Motor neuron (in vitro differentiated cells): ENCODE results near the gene BOD1. TPM values are rescaled to one million over a fixed set of nuclear protein-coding genes. Genes with fewer than 3 reads are reported as not detected.

Experiments
- ATAC-seq, 8 experiments: fragments of 200-7000 bp; cut with Tn5 transposase; replicated peaks in 6 of 8; 2 replicates each; pipeline ENCODE4 v1.8.0; 2021; ENCODE audit warnings: mild to moderate bottlenecking in 8 of 8, moderate library complexity in 8 of 8
- H3K27ac ChIP-seq, 2 donors: fragments of 250-450 bp; sonication (Bioruptor Pico); 2 replicates each; pipeline ENCODE4 v1.9.0; 2021; ENCODE audit warnings: antibody characterized with exemption in 2 of 2, mild to moderate bottlenecking in 2 of 2, moderate library complexity in 1 of 2
- H3K4me1 ChIP-seq, 2 donors: fragments of 250-450 bp; sonication (Bioruptor Pico); replicated peaks in 1 of 2; 2 replicates each; pipeline ENCODE4 v1.6.1; 2021; ENCODE audit warnings: antibody characterized with exemption in 2 of 2, mild to moderate bottlenecking in 2 of 2, moderate library complexity in 1 of 2
- H3K4me3 ChIP-seq, 5 donors: fragments of 250-450 bp; sonication (Bioruptor Pico); 2 replicates each; pipeline ENCODE4 v1.9.0; 2021; ENCODE audit warnings: antibody characterized with exemption in 5 of 5, mild to moderate bottlenecking in 5 of 5, moderate library complexity in 4 of 5
- WGBS, 10 experiments: fragments of 450-650 bp; shearing (Covaris generic); methylation state at CpG; one replicate each; pipeline ENCODE4 v1.0.0; 2022; 5-methylcytosine and 5-hydroxymethylcytosine counted together
- in situ Hi-C, 9 experiments: fragments of 400-800 bp; cut with MboI; loops; one replicate each; pipeline ENCODE4 v1.15.0; 2021; ENCODE audit warnings: low sequenced_read_pairs in 9 of 9, low pct_unique_long_range_greater_than_20kb in 2 of 9; ENCODE audit not compliant: unreplicated experiment in 9 of 9
- total RNA-seq, 8 experiments: library from RNA; unstranded; fragments of 300-600 nt; gene quantifications; 2 replicates each; pipeline versions ENCODE4 v1.2.3 to v1.2.4, GENCODE V29; 2022

Gene BOD1
- total RNA-seq, 8 experiments from 2014 or later: 43.6 to 108 (median 88.1) TPM

GRCh38 chr5:173578947-173579615, 37.4 kb downstream of the BOD1 start:
- no peak overlapping the region for H3K4me3 ChIP-seq
- WGBS, 10 experiments: 0 to 100% (median 63%) methylated on average over 1 to 4 of the region's 4 CpGs; no CpG with 5 or more reads in 2 of the 10 experiments
- in situ Hi-C loops: loop anchor here in 2 of 9 experiments (10.0 to 25.0 kb wide), 2 partner anchors 284 to 292 kb away; no protein-coding TSS in a partner anchor
- ATAC-seq: no peak
- no peaks in the 10 kb centered on the region for H3K4me1 ChIP-seq
- no peak overlapping the region for H3K27ac ChIP-seq

GRCh38 chr5:173577817-173578216, 38.6 kb downstream of the BOD1 start:
- Histone ChIP-seq H3K4me1 (no peaks in the 10 kb centered on the region), H3K27ac (no peak overlapping the region), H3K4me3 (no peak overlapping the region)
- in situ Hi-C loops: loop anchor here in 2 of 9 experiments (10.0 to 25.0 kb wide), 2 partner anchors 283 to 291 kb away; no protein-coding TSS in a partner anchor
- WGBS, 10 experiments: 30 to 90% (median 62%) methylated on average over 1 to 4 of the region's 5 CpGs; no CpG with 5 or more reads in 6 of the 10 experiments
- no peak for ATAC-seq

GRCh38 chr5:173577166-173577565, 39.3 kb downstream of the BOD1 start:
- Histone ChIP-seq H3K4me3 (no peak overlapping the region), H3K4me1 (no peaks in the 10 kb centered on the region), H3K27ac (no peak overlapping the region)
- WGBS, 10 experiments: 20 to 68% (median 60%) methylated on average over 1 to 3 of the region's 3 CpGs; no CpG with 5 or more reads in 7 of the 10 experiments
- ATAC-seq: no peak
- in situ Hi-C loops: loop anchor here in 2 of 9 experiments (10.0 to 25.0 kb wide), 2 partner anchors 282 to 290 kb away; no protein-coding TSS in a partner anchor

GRCh38 chr5:173575985-173576384, 40.5 kb downstream of the BOD1 start:
- in situ Hi-C loops: loop anchor here in 2 of 9 experiments (10.0 to 25.0 kb wide), 2 partner anchors 281 to 289 kb away; no protein-coding TSS in a partner anchor
- Histone ChIP-seq H3K4me1 (no peaks in the 10 kb centered on the region), H3K27ac (no peak overlapping the region), H3K4me3 (no peak overlapping the region)
- WGBS, 10 experiments: 40 to 92% (median 74%) methylated on average over 1 to 6 of the region's 6 CpGs; no CpG with 5 or more reads in 3 of the 10 experiments
- ATAC-seq: no peak

GRCh38 chr5:173574983-173575382, 41.5 kb downstream of the BOD1 start:
- Histone ChIP-seq H3K27ac (no peak overlapping the region), H3K4me1 (no peaks in the 10 kb centered on the region), H3K4me3 (no peak overlapping the region)
- ATAC-seq: no peak
- WGBS, 10 experiments: 26 to 100% (median 67%) methylated on average over 1 to 4 of the region's 8 CpGs; no CpG with 5 or more reads in 5 of the 10 experiments
- in situ Hi-C loops: loop anchor here in 2 of 9 experiments (10.0 to 25.0 kb wide), 2 partner anchors 280 to 288 kb away; no protein-coding TSS in a partner anchor

- peak overlapping the region in 1 of 5 donors; percentile 22 for H3K4me3 ChIP-seq
- WGBS, 10 experiments: 0 to 96% (median 36%) methylated on average over 4 to 19 of the region's 35 CpGs; no CpG with 5 or more reads in 2 of the 10 experiments
- H3K27ac ChIP-seq: no peak overlapping the region
- no peaks in the 10 kb centered on the region for H3K4me1 ChIP-seq
- ATAC-seq: peak; percentile 86 to 100 (median 96)
- in situ Hi-C loops: loop anchor here in 1 of 9 experiments (10.0 kb wide), 1 partner anchor 279 kb away; no protein-coding TSS in a partner anchor
Measured at GRCh38 chr5:173573126-173573960, 43.1 kb downstream of the BOD1 start.

GRCh38 chr5:173572431-173573125, 43.9 kb downstream of the BOD1 start:
- in situ Hi-C loops: loop anchor here in 1 of 9 experiments (10.0 kb wide), 1 partner anchor 278 kb away; no protein-coding TSS in a partner anchor
- H3K4me1 ChIP-seq: no peaks in the 10 kb centered on the region
- H3K4me3 ChIP-seq: peak overlapping the region in 1 of 5 donors; percentile 22
- ATAC-seq: peak; percentile 9 to 79 (median 37)
- H3K27ac ChIP-seq: no peak overlapping the region
- 0 to 45% (median 7%) methylated on average over 3 to 6 of the region's 6 CpGs; no CpG with 5 or more reads in 7 of the 10 experiments for WGBS, 10 experiments

- H3K4me3 ChIP-seq: no peak overlapping the region
- ATAC-seq: no peak
- H3K27ac ChIP-seq: no peak overlapping the region
- in situ Hi-C loops: loop anchor here in 1 of 9 experiments (10.0 kb wide), 1 partner anchor 276 kb away; no protein-coding TSS in a partner anchor
- no peaks in the 10 kb centered on the region for H3K4me1 ChIP-seq
- WGBS, 10 experiments: 60 to 96% (median 85%) methylated on average over 1 to 6 of the region's 22 CpGs; no CpG with 5 or more reads in 6 of the 10 experiments
Measured at GRCh38 chr5:173570321-173571090, 45.9 kb downstream of the BOD1 start.

GRCh38 chr5:173568703-173569102, 47.7 kb downstream of the BOD1 start:
- WGBS, 10 experiments: 37 to 100% (median 70%) methylated on average over 1 to 4 of the region's 4 CpGs; no CpG with 5 or more reads in 2 of the 10 experiments
- H3K27ac ChIP-seq: no peak overlapping the region
- ATAC-seq: no peak
- no peaks in the 10 kb centered on the region for H3K4me1 ChIP-seq
- in situ Hi-C loops: no loop called here
- no peak overlapping the region for H3K4me3 ChIP-seq

GRCh38 chr5:173568128-173568527, 48.3 kb downstream of the BOD1 start:
- H3K4me1 ChIP-seq: no peaks in the 10 kb centered on the region
- ATAC-seq: no peak
- no peak overlapping the region for H3K4me3 ChIP-seq
- in situ Hi-C loops: no loop called here
- H3K27ac ChIP-seq: no peak overlapping the region
- WGBS, 10 experiments: 50 to 100% (median 100%) methylated on average over 1 of the region's 1 CpG; no CpG with 5 or more reads in 2 of the 10 experiments

GRCh38 chr5:173567548-173567947, 48.9 kb downstream of the BOD1 start:
- Histone ChIP-seq H3K4me1 (no peaks in the 10 kb centered on the region), H3K4me3 (no peak overlapping the region), H3K27ac (no peak overlapping the region)
- WGBS, 10 experiments: 41 to 86% (median 78%) methylated on average over 2 to 7 of the region's 7 CpGs
- in situ Hi-C loops: no loop called here
- ATAC-seq: peak in 2 of 8 experiments; percentile 63 to 76
